HepG2 (cell line): ENCODE measurements around the gene CCND2. TPM values are rescaled to one million over a fixed set of nuclear protein-coding genes. Genes with fewer than 3 reads are reported as not detected.

ENCODE experiments used
- DR1 ChIP-seq: sonication (generic); formaldehyde crosslinking; IDR thresholded peaks from 2 replicates; pipeline ENCODE4 v1.8.0; 2021; ENCODE audit warnings: mild to moderate bottlenecking, missing genetic modification reagents, inconsistent platforms
- FOSL2 ChIP-seq: sonication (generic); formaldehyde crosslinking; IDR thresholded peaks from 2 replicates; pipeline ENCODE4 v1.4.0; 2020; ENCODE audit warnings: missing genetic modification reagents
- MED8 ChIP-seq: sonication (generic); formaldehyde crosslinking; IDR thresholded peaks from 2 replicates; pipeline ENCODE4 v1.8.1; 2023; ENCODE audit warnings: mild to moderate bottlenecking, missing genetic modification reagents; ENCODE audit not compliant: insufficient replicate concordance
- SP140L ChIP-seq: sonication (generic); formaldehyde crosslinking; IDR thresholded peaks from 2 replicates; pipeline ENCODE4 v1.4.0; 2020; ENCODE audit warnings: missing genetic modification reagents, borderline replicate concordance
- ZFP82 ChIP-seq: sonication (generic); formaldehyde crosslinking; IDR thresholded peaks from 2 replicates; pipeline ENCODE4 v1.5.1; 2020; ENCODE audit warnings: mild to moderate bottlenecking, missing genetic modification reagents, borderline replicate concordance
- polyA plus RNA-seq, 8 experiments: library from polyadenylated mRNA; depleted of rRNA in 3 of 8; stranded (reverse) in 7 of 8; unstranded in 1 of 8; fragments of >200 nt; fragmentation: Illumina TruSeq in 4 of 8; extraction: Trizol in 4 of 8; gene quantifications; 2 replicates each; pipeline versions ENCODE4 v1.2.1 to v1.2.3, GENCODE V29; 2011 to 2016; ENCODE audit warnings: low read depth in 4 of 8, missing spikeins in 1 of 8, mixed read lengths in 1 of 8; ENCODE audit not compliant: insufficient read depth in 1 of 8
- total RNA-seq, 5 experiments: library from RNA; depleted of rRNA; stranded (reverse); fragments of >200 nt; fragmentation: Illumina TruSeq; extraction: Trizol; gene quantifications; 2 replicates each; pipeline ENCODE4 v1.2.3, GENCODE V29; 2016; ENCODE audit warnings: low read depth in 1 of 5
- TF ChIP-seq, protein P1 (sequence below): IDR thresholded peaks from 2 replicates; pipeline ENCODE4 v1.6.1; 2016; ENCODE audit warnings: mild to moderate bottlenecking
- TF ChIP-seq, protein P2 (sequence below): sonication (generic); formaldehyde crosslinking; conservative IDR thresholded peaks from 2 replicates; pipeline ENCODE4 v1.4.0; 2020; ENCODE audit warnings: missing genetic modification reagents
- TF ChIP-seq, protein P3 (sequence below): sonication (generic); formaldehyde crosslinking; IDR thresholded peaks from 2 replicates; pipeline ENCODE4 v1.5.1; 2020; ENCODE audit warnings: mild to moderate bottlenecking, missing genetic modification reagents, moderate library complexity
- TF ChIP-seq, protein P4 (sequence below): sonication (generic); formaldehyde crosslinking; IDR thresholded peaks from 2 replicates; pipeline ENCODE4 v1.4.0; 2020; ENCODE audit warnings: missing genetic modification reagents, mild to moderate bottlenecking, borderline replicate concordance
- TF ChIP-seq, protein P5 (sequence below): sonication (generic); formaldehyde crosslinking; IDR thresholded peaks from 2 replicates; pipeline ENCODE4 v1.5.1; 2020; ENCODE audit warnings: missing genetic modification reagents, mild to moderate bottlenecking, borderline replicate concordance
- TF ChIP-seq, protein P6 (sequence below): sonication (generic); formaldehyde crosslinking; IDR thresholded peaks from 2 replicates; pipeline ENCODE4 v1.4.0; 2020; ENCODE audit warnings: missing genetic modification reagents, borderline replicate concordance
- TF ChIP-seq, protein P7 (sequence below): sonication (generic); formaldehyde crosslinking; IDR thresholded peaks from 2 replicates; pipeline ENCODE4 v1.8.0; 2022; ENCODE audit warnings: mild to moderate bottlenecking, missing genetic modification reagents, moderate library complexity

Gene CCND2
- total and polyA plus RNA-seq, 2 of the 13 experiments (the other 11 are each of a cell fraction or from before 2014, with no cell fraction given), result 0.61 to 1.4 TPM

DNA sequence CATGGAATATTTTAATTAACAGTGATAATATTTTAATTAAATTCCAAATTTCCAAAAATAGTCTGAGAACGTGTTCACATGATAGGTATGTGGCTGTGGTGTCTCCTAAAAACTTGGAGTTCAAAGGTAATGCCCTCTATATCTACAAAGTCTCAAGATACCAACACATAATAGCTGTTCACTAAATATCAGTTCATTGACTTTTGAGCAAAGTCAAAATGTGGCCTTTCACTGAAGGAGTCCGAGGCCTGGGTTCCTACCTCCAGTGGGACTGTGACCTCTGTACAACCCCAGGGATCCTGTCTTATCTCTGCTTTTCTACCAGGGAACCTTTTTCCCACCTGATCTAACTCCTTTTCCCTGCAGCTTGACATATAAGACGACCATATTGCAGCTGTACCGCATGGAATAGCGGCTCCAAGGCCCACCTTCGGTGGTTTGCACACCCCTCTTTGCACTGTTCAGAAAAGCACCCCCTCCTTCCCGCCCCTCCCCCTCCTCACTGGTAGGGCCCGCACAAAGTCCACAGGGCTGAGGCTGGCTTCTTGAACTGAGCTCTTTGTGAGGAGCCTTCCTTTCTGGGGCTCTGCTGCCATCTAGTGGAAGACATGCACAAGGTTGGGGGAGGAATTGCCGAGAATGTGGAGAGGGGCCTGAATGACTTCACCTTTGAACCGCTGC, 3.1 kb downstream of the CCND2 start (continued):
- TF ChIP-seq MED8 (CRISPR knock-in tag), result no peak
- TF ChIP-seq DR1 (CRISPR knock-in tag), result no peak
- TF ChIP-seq, protein P1, sequence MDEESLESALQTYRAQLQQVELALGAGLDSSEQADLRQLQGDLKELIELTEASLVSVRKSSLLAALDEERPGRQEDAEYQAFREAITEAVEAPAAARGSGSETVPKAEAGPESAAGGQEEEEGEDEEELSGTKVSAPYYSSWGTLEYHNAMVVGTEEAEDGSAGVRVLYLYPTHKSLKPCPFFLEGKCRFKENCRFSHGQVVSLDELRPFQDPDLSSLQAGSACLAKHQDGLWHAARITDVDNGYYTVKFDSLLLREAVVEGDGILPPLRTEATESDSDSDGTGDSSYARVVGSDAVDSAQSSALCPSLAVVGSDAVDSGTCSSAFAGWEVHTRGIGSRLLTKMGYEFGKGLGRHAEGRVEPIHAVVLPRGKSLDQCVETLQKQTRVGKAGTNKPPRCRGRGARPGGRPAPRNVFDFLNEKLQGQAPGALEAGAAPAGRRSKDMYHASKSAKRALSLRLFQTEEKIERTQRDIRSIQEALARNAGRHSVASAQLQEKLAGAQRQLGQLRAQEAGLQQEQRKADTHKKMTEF (CRISPR knock-in tag), result no peak
- TF ChIP-seq FOSL2 (CRISPR knock-in tag), result peak; percentile 34; the same call in 1 of the 2 replicates
- TF ChIP-seq, protein P2, sequence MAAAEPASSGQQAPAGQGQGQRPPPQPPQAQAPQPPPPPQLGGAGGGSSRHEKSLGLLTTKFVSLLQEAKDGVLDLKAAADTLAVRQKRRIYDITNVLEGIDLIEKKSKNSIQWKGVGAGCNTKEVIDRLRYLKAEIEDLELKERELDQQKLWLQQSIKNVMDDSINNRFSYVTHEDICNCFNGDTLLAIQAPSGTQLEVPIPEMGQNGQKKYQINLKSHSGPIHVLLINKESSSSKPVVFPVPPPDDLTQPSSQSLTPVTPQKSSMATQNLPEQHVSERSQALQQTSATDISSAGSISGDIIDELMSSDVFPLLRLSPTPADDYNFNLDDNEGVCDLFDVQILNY (CRISPR knock-in tag), result no peak
- TF ChIP-seq, protein P3, sequence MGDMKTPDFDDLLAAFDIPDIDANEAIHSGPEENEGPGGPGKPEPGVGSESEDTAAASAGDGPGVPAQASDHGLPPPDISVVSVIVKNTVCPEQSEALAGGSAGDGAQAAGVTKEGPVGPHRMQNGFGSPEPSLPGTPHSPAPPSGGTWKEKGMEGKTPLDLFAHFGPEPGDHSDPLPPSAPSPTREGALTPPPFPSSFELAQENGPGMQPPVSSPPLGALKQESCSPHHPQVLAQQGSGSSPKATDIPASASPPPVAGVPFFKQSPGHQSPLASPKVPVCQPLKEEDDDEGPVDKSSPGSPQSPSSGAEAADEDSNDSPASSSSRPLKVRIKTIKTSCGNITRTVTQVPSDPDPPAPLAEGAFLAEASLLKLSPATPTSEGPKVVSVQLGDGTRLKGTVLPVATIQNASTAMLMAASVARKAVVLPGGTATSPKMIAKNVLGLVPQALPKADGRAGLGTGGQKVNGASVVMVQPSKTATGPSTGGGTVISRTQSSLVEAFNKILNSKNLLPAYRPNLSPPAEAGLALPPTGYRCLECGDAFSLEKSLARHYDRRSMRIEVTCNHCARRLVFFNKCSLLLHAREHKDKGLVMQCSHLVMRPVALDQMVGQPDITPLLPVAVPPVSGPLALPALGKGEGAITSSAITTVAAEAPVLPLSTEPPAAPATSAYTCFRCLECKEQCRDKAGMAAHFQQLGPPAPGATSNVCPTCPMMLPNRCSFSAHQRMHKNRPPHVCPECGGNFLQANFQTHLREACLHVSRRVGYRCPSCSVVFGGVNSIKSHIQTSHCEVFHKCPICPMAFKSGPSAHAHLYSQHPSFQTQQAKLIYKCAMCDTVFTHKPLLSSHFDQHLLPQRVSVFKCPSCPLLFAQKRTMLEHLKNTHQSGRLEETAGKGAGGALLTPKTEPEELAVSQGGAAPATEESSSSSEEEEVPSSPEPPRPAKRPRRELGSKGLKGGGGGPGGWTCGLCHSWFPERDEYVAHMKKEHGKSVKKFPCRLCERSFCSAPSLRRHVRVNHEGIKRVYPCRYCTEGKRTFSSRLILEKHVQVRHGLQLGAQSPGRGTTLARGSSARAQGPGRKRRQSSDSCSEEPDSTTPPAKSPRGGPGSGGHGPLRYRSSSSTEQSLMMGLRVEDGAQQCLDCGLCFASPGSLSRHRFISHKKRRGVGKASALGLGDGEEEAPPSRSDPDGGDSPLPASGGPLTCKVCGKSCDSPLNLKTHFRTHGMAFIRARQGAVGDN (CRISPR knock-in tag), result 0 out of 2 replicates have a peak, but pooled peaks have one; percentile 16
- no peak for TF ChIP-seq SP140L (CRISPR knock-in tag)
- TF ChIP-seq, protein P4, sequence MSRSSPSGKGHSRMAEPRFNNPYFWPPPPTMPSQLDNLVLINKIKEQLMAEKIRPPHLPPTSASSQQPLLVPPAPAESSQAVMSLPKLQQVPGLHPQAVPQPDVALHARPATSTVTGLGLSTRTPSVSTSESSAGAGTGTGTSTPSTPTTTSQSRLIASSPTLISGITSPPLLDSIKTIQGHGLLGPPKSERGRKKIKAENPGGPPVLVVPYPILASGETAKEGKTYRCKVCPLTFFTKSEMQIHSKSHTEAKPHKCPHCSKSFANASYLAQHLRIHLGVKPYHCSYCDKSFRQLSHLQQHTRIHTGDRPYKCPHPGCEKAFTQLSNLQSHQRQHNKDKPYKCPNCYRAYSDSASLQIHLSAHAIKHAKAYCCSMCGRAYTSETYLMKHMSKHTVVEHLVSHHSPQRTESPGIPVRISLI (CRISPR knock-in tag), result no peak
- TF ChIP-seq, protein P5, sequence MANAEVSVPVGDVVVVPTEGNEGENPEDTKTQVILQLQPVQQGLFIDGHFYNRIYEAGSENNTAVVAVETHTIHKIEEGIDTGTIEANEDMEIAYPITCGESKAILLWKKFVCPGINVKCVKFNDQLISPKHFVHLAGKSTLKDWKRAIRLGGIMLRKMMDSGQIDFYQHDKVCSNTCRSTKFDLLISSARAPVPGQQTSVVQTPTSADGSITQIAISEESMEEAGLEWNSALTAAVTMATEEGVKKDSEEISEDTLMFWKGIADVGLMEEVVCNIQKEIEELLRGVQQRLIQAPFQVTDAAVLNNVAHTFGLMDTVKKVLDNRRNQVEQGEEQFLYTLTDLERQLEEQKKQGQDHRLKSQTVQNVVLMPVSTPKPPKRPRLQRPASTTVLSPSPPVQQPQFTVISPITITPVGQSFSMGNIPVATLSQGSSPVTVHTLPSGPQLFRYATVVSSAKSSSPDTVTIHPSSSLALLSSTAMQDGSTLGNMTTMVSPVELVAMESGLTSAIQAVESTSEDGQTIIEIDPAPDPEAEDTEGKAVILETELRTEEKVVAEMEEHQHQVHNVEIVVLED, result no peak
- TF ChIP-seq, protein P6, sequence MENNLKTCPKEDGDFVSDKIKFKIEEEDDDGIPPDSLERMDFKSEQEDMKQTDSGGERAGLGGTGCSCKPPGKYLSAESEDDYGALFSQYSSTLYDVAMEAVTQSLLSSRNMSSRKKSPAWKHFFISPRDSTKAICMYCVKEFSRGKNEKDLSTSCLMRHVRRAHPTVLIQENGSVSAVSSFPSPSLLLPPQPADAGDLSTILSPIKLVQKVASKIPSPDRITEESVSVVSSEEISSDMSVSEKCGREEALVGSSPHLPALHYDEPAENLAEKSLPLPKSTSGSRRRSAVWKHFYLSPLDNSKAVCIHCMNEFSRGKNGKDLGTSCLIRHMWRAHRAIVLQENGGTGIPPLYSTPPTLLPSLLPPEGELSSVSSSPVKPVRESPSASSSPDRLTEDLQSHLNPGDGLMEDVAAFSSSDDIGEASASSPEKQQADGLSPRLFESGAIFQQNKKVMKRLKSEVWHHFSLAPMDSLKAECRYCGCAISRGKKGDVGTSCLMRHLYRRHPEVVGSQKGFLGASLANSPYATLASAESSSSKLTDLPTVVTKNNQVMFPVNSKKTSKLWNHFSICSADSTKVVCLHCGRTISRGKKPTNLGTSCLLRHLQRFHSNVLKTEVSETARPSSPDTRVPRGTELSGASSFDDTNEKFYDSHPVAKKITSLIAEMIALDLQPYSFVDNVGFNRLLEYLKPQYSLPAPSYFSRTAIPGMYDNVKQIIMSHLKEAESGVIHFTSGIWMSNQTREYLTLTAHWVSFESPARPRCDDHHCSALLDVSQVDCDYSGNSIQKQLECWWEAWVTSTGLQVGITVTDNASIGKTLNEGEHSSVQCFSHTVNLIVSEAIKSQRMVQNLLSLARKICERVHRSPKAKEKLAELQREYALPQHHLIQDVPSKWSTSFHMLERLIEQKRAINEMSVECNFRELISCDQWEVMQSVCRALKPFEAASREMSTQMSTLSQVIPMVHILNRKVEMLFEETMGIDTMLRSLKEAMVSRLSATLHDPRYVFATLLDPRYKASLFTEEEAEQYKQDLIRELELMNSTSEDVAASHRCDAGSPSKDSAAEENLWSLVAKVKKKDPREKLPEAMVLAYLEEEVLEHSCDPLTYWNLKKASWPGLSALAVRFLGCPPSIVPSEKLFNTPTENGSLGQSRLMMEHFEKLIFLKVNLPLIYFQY (CRISPR knock-in tag), result 0 out of 2 replicates have a peak, but pooled peaks have one; percentile 26
- TF ChIP-seq ZFP82 (CRISPR knock-in tag), result no peak
- TF ChIP-seq, protein P7, sequence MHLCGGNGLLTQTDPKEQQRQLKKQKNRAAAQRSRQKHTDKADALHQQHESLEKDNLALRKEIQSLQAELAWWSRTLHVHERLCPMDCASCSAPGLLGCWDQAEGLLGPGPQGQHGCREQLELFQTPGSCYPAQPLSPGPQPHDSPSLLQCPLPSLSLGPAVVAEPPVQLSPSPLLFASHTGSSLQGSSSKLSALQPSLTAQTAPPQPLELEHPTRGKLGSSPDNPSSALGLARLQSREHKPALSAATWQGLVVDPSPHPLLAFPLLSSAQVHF (CRISPR knock-in tag), result no peak
